HL-60 (cell line): ENCODE measurements around the gene LMNTD1.

Source experiments
- CTCF ChIP-seq: IDR thresholded peaks from one replicate; pipeline ENCODE4 v1.5.1; 2011; ENCODE audit warnings: low read length, control low read depth, inconsistent platforms; ENCODE audit not compliant: insufficient read depth
- REST ChIP-seq: IDR thresholded peaks from 2 replicates; pipeline ENCODE4 v1.6.1; 2012; ENCODE audit warnings: low read depth; ENCODE audit not compliant: insufficient replicate concordance

DNA sequence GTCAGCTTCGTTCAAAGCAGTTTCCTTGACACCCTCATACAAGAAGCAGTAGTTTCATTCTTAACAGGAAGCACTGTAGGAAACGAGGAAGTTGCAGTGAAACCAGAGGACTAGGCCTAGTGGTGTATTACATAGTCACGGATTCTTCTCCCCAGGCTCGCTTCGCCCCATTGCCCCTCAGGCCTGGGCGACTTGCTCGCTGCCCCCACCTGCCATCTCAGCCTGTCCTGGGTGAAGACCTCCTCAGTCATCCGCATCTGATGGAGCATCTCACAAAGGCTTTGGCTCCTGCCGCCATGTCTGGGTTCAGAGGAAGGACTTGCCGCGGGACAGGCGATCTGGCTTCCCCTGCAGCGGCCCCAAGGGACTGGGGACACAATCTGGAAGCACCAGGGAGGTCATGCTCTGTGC is 93.5 kb downstream of the LMNTD1 start:
- TF ChIP-seq CTCF, result no peak
- no peak for TF ChIP-seq REST
